NCI-H82 treated with DMSO at 0.1 percent for 48 hours (cell line): ENCODE results near the gene SPECC1.
"Not testable (repeated sequence)": the region's sequence is repeated elsewhere in the genome, so short reads cannot be mapped to it uniquely, and the experiment has no call there.

ENCODE experiments used
- DNase-seq: peaks from one replicate; lab custom pipeline; 2025; ENCODE audit not compliant: unreplicated experiment; lab: John Stamatoyannopoulos, UW

The SPECC1 gene

GRCh38 chr17:20299013-20299412 lies 289.9 kb downstream of the SPECC1 start:
- no peak for DNase-seq

DNA sequence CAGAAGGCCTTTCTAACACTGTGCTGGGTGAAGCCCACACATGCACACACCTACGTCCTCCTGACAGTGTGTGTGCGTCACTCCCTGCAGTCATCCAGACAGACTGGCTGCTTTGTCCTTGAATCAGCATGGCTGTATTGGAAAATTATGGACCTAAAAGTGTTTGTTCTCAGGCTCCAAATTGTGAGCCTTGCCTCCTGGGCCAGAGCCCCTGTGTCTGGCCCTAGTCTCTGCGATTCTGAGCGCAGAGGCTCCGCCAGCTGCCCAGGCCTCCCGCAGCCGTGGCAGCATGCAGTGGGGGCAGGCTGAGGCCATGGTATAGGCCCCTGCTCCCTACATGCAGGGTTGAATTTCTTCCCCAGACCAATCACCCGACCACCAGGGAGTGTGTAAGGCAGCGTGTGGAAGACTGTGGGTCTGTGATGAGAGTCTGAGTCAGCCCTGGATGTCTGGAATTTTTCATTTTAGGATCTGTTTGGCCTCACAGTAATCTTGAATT lies 291.3 kb downstream of the SPECC1 start:
- no peak for DNase-seq

GRCh38 chr17:20302246-20302917 lies 293.2 kb downstream of the SPECC1 start:
- DNase-seq, result no peak

- DNase-seq, result no peak
Observed at GRCh38 chr17:20304961-20305360, 295.8 kb downstream of the SPECC1 start.

DNA sequence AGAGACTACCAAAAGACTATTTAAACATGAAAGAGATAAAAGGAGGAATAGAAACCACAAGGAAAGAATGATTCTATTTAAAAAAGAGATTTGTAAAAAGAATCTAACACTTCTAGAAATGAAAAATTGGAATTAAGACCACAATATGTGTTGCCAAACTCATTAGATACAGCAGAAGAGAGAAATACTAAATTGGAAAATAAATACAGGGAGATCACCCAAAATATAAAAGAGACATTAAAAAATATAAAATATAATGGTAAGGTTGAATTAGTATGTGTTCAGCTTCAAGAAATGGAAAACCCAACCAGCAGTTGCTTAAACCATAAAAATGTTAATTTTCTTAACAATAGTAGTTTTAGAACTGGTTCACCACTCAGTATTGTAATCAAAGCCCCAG lies 297.8 kb downstream of the SPECC1 start:
- DNase-seq, result no peak

- no peak for DNase-seq
Observed at GRCh38 chr17:20307326-20307910, 298.3 kb downstream of the SPECC1 start.

DNA sequence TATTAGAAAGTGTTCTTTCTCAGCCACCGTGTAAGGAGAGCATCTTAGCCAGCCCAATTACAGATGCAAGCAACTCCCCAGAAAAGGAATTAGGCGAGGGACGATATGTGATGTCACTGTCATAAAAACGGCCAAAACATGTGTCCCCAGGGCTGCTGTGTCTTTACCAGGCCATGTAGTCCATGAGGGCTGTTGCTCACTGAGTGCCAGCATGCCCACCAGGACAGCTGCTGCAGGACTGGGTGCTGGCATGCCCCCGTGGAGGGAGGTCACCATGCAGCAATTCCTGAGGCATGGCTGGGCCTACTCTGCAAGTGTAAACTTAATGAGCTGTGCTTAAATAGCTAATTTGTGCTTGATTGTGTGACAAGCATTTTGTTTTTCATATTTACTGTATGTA lies 301.3 kb downstream of the SPECC1 start:
- DNase-seq, result no peak

DNA sequence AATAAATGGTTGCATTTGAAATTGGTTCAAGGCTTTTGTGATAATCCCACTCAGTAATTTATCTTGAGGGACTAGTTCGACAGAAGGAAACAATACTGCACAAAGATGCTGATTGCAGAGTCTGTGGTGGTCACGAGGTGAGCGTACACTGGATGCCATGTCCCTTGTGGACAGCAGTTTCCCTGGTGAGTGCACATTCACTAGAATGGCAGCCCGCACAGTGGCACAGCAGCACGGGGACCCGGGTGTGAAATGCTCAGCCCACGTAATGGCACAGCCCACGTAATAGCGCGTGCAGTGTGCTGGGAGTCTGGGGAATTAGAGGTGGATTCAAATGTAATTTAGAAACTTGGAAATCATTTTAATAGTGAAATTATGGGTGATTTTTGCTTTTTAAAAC lies 304.1 kb downstream of the SPECC1 start:
- DNase-seq, result no peak

DNA sequence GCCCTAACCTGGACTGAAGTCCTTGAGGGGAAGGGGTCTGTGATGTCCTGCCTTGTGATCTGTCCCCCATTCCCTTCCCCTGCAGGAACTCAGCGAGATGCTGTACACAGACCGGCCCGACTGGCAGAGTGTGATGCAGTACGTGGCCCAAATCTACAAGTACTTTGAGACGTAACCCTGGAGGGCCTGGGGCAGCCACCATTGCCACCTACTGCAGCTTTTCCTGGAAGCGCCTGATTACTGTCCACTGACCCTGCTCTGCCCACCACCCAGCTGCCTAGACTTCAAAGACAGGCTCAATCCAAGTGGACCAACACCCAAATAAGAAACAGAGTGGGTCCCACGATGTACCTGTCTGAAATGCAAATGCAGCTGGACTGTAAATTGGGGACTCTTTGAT lies 304.7 kb downstream of the SPECC1 start:
- no peak for DNase-seq

GRCh38 chr17:20314834-20315233 lies 305.7 kb downstream of the SPECC1 start:
- DNase-seq, result no peak

DNA sequence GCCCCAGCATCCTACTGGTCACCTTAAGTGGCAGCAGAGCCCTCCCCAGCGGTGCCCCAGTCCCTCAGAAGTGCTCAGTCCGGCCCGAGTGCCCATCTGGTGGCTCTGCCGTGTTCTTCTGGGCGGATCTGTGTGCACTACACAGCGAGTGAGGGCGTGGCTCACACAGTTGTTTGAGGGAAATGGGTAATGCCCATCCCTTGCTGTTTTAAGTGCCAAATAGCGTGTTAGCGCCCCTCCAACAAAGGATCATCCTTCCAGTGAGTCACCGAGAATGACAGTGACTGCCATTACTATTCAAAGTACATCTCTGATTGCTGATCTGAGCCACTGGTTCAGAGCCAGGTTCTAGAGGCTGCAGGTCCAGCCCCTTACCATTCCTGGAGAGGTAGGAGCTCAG lies 306.2 kb downstream of the SPECC1 start:
- DNase-seq, result no peak

DNA sequence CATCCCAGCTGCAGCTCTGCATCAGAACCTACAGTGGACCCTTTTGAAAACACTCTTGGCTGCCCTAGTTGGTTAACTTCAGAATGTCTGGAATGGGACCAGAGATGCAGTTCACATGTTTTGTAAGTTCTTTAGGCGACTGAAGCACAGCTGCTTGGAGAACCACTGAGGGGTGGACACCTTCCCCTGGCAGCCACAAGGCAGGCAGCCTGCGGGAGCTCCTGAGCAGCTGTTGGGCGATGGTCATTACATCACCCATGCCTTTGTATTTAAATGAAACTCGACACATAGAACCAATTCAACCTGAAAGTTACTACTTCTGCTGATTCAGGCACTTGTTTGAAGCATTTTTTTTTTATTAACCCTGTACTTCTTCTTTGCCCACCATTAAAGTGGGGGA lies 306.7 kb downstream of the SPECC1 start:
- no peak for DNase-seq

- not testable (repeated sequence) for DNase-seq
Observed at GRCh38 chr17:20320535-20321229, 311.5 kb downstream of the SPECC1 start.

DNA sequence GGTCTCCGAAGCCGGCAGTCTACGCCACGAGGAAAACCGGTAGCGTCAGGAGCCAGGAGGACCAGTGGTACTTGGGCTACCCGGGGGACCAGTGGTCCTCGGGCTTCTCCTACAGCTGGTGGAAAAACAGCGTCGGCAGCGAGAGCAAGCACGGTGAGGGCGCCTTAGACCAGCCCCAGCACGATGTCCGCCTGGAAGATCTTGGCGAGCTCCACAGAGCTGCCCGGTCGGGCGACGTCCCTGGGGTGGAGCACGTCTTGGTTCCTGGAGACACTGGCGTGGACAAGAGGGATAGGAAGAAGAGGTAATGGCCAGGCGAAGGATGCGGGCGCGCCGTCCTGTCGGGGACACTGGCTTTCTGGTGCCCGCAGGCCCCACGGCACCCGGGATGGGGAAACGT lies 312.2 kb downstream of the SPECC1 start:
- DNase-seq, result not testable (repeated sequence)

DNA sequence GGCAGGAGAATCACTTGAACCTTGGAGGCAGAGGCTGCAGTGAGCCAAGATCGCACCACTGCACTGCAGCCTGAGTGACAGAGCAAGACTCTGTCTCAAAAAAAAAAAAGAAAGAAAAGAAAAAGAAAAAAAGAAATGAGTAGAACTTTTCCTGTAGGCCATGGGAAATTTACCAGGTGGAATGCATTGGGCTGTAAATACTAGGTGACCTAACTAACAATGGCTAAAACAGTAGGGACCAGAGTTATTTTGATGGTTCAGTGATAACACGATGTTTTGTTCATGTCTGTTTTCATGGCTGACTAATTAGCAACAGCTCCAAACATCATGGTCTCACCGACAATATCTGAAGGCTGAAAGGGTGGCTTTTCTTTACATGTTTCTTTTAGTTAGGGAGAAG lies 318.6 kb downstream of the SPECC1 start:
- not testable (repeated sequence) for DNase-seq

DNA sequence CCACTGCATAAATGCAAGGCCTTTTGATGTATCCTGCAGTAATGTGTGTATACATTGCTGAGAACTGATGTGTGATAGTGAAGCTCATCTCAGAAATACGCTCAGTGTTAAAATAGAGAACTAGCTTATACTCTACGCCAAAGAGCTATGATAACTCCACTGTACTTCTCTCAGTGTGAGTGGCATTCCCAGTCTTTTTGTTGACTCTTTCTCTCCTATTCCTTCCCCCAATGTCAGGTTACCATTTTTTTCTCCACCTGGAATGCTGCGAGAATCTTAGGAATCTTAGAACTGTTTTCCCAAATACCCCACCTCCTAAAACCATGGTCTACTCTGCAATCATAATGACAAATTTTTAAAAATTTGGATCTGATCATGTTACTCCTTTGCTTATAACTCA lies 342.2 kb downstream of the SPECC1 start:
- not testable (repeated sequence) for DNase-seq

DNA sequence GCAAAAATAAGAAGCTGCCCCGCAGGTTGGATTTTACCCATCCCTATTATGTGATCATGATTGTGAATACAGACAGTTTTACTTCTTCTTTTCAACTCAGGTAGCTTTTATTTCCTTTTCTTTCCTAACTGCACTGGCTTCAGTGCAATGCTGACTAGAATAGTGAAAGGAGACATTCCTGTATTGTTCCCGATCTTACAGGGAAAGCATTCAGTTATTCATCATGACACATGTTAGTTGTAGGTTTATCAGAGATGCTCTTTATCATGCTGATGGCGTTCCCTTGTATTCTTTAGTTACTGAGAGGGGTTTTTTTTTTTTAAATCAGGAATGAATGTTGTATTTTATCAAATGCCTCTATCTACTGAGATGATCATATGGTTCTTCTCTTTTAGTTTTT lies 343.4 kb downstream of the SPECC1 start:
- not testable (repeated sequence) for DNase-seq

DNA sequence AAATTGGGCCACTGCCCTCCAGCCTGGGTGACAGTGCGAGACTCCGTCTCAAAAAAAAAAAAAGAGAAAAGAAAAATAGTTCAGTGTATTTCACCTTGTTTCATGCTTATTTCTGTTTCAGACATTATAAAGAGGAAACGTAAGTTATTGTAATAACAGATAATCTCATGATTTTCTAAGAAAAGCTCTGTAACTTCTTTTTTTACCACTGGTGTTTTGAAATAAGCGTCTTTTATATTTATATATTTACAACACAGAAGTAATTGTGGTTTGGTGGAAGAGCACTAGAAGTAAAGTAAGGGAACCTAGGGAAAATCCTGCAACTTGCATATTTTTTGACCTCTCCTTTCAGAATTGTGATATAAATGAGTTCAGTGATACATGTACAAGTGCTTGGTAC lies 354.7 kb downstream of the SPECC1 start:
- DNase-seq, result not testable (repeated sequence)
